Measurements from ENCODE around the gene PALLD. TPM values are rescaled to one million over a fixed set of nuclear protein-coding genes. Genes with fewer than 3 reads are reported as not detected.

Gene PALLD
- total and polyA plus RNA-seq, 12 donors = 169 to 1,537 (median 667) TPM

DNA sequence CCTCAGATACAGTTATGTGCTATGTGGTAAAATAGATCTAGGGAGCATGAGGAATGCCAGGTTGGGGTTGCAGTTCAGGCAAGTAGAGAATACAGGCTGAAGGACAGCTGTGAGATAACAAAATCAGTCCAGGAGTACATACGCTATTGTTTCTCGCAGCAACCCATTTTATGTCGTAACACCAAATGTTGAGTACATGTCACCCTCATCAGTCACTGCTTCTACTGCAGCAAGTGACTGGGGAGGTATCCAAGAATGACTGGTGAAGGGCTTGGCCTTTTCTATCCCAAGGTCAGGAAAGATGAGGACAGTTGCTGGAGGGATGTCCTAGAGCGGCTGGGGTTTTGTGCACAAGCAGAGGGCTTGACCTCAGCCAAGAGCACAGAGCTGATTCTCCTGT is 341.1 kb downstream of the PALLD start:
- intact Hi-C loops (cut with DNase I) = loop anchor here in 3 of 10 donors (2.0 to 10.0 kb wide), 4 partner anchors 77 to 127 kb away; no protein-coding TSS in a partner anchor
- Histone ChIP-seq H3K4me3 (no peak overlapping the region), H3K27ac (peak overlapping the region; percentile 39 to 91 (median 67)), H3K4me1 (peaks cover 20 to 99% (median 68%) of the 10 kb centered on the region in 9 donors), H3K36me3 (no peaks in the 10 kb centered on the region), H3K27me3 (peaks cover 0 to 25% (median 0%) of the 10 kb centered on the region in 7 donors), H3K9me3 (no peaks in the 10 kb centered on the region)
- ATAC-seq (peak in 3 of 8 donors; percentile 32 to 67 (median 67)), DNase-seq (no peak)
- WGBS, 2 donors = 62 to 73% methylated on average over 4 of the region's 4 CpGs
- TF ChIP-seq, protein P1, sequence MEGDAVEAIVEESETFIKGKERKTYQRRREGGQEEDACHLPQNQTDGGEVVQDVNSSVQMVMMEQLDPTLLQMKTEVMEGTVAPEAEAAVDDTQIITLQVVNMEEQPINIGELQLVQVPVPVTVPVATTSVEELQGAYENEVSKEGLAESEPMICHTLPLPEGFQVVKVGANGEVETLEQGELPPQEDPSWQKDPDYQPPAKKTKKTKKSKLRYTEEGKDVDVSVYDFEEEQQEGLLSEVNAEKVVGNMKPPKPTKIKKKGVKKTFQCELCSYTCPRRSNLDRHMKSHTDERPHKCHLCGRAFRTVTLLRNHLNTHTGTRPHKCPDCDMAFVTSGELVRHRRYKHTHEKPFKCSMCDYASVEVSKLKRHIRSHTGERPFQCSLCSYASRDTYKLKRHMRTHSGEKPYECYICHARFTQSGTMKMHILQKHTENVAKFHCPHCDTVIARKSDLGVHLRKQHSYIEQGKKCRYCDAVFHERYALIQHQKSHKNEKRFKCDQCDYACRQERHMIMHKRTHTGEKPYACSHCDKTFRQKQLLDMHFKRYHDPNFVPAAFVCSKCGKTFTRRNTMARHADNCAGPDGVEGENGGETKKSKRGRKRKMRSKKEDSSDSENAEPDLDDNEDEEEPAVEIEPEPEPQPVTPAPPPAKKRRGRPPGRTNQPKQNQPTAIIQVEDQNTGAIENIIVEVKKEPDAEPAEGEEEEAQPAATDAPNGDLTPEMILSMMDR (IDR thresholded peaks at IDR 0.05) = no peak

DNA sequence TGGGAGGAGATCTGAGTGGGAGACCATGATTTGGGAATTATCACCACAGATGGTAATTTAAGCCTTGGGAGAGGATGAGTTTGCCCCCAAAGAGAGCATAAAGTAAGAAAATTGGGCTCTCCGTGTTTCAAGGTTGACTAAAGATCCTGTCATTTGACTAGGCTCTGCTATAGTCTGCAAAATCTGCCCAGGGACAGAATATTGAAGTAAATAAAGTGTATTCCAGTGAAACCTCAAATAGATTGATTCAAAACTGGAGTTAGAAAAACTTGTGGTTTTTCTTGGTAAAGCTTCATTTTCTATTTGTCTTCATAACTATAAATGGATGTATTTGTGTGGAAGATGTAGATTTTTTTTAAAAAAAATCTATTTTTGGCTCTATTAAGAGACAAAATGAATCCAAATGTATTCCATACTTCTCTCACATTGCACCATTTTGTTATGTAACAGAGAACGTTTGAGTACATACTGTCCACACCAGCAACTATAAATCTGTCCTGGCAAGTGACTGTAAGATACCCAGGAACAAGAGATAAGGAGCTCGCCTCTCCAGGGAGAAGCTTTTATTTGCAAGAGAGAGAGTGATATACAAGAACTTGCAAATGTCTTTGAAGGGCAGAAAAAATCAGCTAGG is 343.0 kb downstream of the PALLD start:
- Histone ChIP-seq H3K27me3 (peaks cover 0 to 7% (median 0%) of the 10 kb centered on the region in 7 donors), H3K36me3 (no peaks in the 10 kb centered on the region), H3K4me3 (no peak overlapping the region), H3K4me1 (peaks cover 15 to 99% (median 62%) of the 10 kb centered on the region in 9 donors), H3K27ac (peak overlapping the region in 9 of 10 donors; percentile 63 to 95 (median 78)), H3K9me3 (no peaks in the 10 kb centered on the region)
- intact Hi-C loops (cut with DNase I) = loop anchor here in 3 of 10 donors (2.0 to 10.0 kb wide), 3 partner anchors 75 to 125 kb away; no protein-coding TSS in a partner anchor
- ATAC-seq (peak in 7 of 8 donors; percentile 22 to 81 (median 47)), DNase-seq (no peak)
- TF ChIP-seq, protein P1 (IDR thresholded peaks at IDR 0.05) = no peak
- WGBS, 2 donors = 42 to 53% methylated on average over 3 of the region's 3 CpGs

DNA sequence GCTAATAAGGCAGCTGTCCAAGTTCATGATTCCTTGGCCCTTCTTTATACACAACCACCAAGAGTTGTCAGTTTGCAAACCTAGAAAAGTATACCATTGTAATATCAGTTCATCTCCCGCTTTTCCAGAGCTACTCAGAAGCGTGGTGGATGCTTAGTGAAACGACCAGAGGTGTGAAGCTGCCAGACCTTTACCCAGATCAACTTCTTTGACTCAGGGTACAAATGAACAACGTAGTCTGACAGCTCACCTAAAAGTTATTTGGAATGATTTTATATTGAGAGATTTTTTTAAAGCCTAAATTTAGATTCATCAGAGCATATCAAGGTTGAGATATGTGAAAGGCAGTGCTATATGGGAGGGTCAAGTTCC is 343.5 kb downstream of the PALLD start:
- Histone ChIP-seq H3K4me1 (peaks cover 15 to 99% (median 62%) of the 10 kb centered on the region in 9 donors), H3K4me3 (no peak overlapping the region)

DNA sequence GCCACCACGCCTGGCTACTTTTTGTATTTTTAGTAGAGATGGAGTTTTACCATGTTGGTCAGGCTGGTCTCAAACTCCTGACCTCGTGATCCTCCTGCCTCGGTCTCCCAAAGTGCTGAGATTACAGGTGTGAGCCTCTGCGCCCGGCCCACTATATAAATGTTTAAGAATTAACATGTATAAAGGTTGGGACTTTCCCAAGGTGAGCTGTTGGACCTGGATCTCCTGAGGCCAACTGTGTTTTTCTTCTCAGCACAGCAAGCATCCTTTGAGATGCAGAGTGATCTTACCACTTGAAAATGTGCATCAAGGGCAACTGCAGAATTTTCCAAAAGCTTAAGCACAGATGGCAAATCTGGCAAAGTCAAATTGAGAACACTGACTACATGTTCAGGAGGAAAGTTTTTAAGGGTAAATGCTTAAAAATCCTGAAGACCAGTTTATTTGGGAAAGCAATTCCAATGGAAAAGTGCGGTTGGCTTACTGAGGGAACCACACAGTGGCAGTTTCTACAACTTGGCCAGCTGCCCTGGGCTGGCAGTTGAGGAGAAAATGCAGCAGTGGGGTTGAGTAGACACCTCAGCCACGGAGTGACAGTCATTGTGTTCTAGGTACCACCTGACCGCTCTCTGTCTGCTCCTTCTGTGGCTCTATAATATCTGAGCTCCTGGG is 344.3 kb downstream of the PALLD start:
- Histone ChIP-seq H3K4me1 (peaks cover 19 to 100% (median 64%) of the 10 kb centered on the region in 9 donors), H3K36me3 (no peaks in the 10 kb centered on the region), H3K4me3 (no peak overlapping the region), H3K27me3 (no peaks in the 10 kb centered on the region), H3K27ac (peak overlapping the region; percentile 8 to 95 (median 75)), H3K9me3 (no peaks in the 10 kb centered on the region)
- TF ChIP-seq, protein P1 (IDR thresholded peaks at IDR 0.05) = no peak
- DNase-seq (peak; percentile 44 to 53), ATAC-seq (peak in 7 of 8 donors; percentile 24 to 69 (median 49))
- WGBS, 2 donors = 79 to 80% methylated on average over 8 of the region's 8 CpGs
- intact Hi-C loops (cut with DNase I) = loop anchor here in 1 of 10 donors (2.0 kb wide), 1 partner anchor 124 kb away; no protein-coding TSS in a partner anchor

More for the DNA sequence above, 343.5 kb downstream of the PALLD start:
- Histone ChIP-seq H3K9me3 (no peaks in the 10 kb centered on the region), H3K27ac (peak overlapping the region in 9 of 10 donors; percentile 63 to 95 (median 78)), H3K27me3 (peaks cover 0 to 3% (median 0%) of the 10 kb centered on the region in 7 donors), H3K36me3 (no peaks in the 10 kb centered on the region)
- ATAC-seq (peak in 4 of 8 donors; percentile 9 to 40 (median 24)), DNase-seq (no peak)
- intact Hi-C loops (cut with DNase I) = loop anchor here in 1 of 10 donors (2.0 kb wide), 1 partner anchor 124 kb away; no protein-coding TSS in a partner anchor
- WGBS, 2 donors = 39 to 55% methylated on average over 4 of the region's 4 CpGs
- TF ChIP-seq, protein P1 (IDR thresholded peaks at IDR 0.05) = no peak
